Lower leg skin (tissue), 4 donors: Measurements from ENCODE around the gene TRAK1. TPM values are rescaled to one million over a fixed set of nuclear protein-coding genes. Genes with fewer than 3 reads are reported as not detected.

Experiments used
- DNase-seq, 2 donors: peaks; one replicate each; pipeline ENCODE4 v3.0.0-alpha.2; 2019; ENCODE audit warnings: low spot score in 2 of 2
- H3K4me3 ChIP-seq: fragments of 200-600 bp; sonication (generic); 2 replicates; pipeline ENCODE4 v1.5.1; 2017; ENCODE audit warnings: mild to moderate bottlenecking, low read depth; ENCODE audit not compliant: poor library complexity, severe bottlenecking
- CTCF ChIP-seq, 3 donors: fragments of 450-650 bp; IDR thresholded peaks; one replicate each; pipeline ENCODE4 v1.5.1; 2016; ENCODE audit warnings: antibody characterized with exemption in 3 of 3, mild to moderate bottlenecking in 3 of 3, moderate library complexity in 2 of 3
- POLR2A ChIP-seq, 2 donors: fragments of 450-650 bp; IDR thresholded peaks; one replicate each; pipeline ENCODE4 v1.6.1; 2016 to 2017; ENCODE audit warnings: antibody characterized with exemption in 2 of 2, mild to moderate bottlenecking in 1 of 2, moderate library complexity in 1 of 2
- WGBS, 2 donors: methylation state at CpG; one replicate each; pipeline ENCODE4 v1.1.5; 2018; 5-methylcytosine and 5-hydroxymethylcytosine counted together
- intact Hi-C: fragments of 100-400 bp; cut with DNase I; formaldehyde crosslinking; loops from one replicate; pipeline ENCODE4 v1.15.0; 2023; ENCODE audit warnings: low total_unique reads
- total RNA-seq, 4 donors: library from RNA; depleted of rRNA; stranded (reverse); fragments of >200 nt; gene quantifications; one replicate each; pipeline ENCODE4 v1.1.0, GENCODE V29; 2016

TRAK1 gene
- total RNA-seq, 4 donors from 2014 or later = 69.0 to 96.3 (median 84.9) TPM

- no peak overlapping the region for H3K4me3 ChIP-seq
- TF ChIP-seq POLR2A (IDR thresholded peaks at IDR 0.05) (no peak), CTCF (IDR thresholded peaks at IDR 0.05) (no peak)
- DNase-seq = no peak
- intact Hi-C loops = no loop called here
Measured at GRCh38 chr3:42271786-42272185, 180.6 kb downstream of the TRAK1 start.

GRCh38 chr3:42273361-42273760 is 182.2 kb downstream of the TRAK1 start:
- H3K4me3 ChIP-seq = no peak overlapping the region
- intact Hi-C loops = no loop called here
- DNase-seq = no peak
- TF ChIP-seq CTCF (IDR thresholded peaks at IDR 0.05) = no peak
- TF ChIP-seq POLR2A (IDR thresholded peaks at IDR 0.05) = no peak
- WGBS, 2 donors = 40 to 43% methylated on average over 2 of the region's 2 CpGs

DNA sequence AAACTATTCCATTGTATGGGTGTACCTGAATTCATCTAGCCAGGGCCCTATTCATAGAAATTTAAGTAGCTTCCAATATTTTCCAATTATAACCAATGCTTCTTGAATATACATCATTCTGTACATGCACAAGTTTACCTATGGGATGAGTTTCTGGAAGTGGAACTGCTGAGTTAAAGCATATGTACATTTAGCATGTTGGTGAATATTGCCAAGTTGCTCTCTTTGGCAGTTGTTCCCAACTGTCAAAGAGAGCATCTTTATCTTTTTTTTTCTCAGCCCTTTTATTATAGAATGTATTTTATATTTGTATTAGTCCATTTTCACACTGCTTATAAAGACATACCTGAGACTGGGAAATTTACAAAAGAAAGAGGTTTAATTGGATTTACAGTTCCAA is 183.1 kb downstream of the TRAK1 start:
- H3K4me3 ChIP-seq = no peak overlapping the region
- TF ChIP-seq CTCF (IDR thresholded peaks at IDR 0.05) (no peak), POLR2A (IDR thresholded peaks at IDR 0.05) (no peak)
- DNase-seq = no peak
- intact Hi-C loops = no loop called here

- WGBS, 2 donors = 40 to 41% methylated on average over 1 of the region's 1 CpG
- intact Hi-C loops = no loop called here
- DNase-seq = no peak
Measured at GRCh38 chr3:42275217-42275616, 184.1 kb downstream of the TRAK1 start.

More at GRCh38 chr3:42275217-42275616, 184.1 kb downstream of the TRAK1 start:
- TF ChIP-seq POLR2A (IDR thresholded peaks at IDR 0.05) = no peak
- TF ChIP-seq CTCF (IDR thresholded peaks at IDR 0.05) = no peak
- H3K4me3 ChIP-seq = no peak overlapping the region

Other genes with a start within 250 kb of the TRAK1 start
- 10 to 100 TPM in 2 of 4 donors, 1 to 10 TPM in 2; 3.2 to 18.7 (median 12.6) TPM for gene ULK4, start 129.3 kb upstream of the TRAK1 start, total RNA-seq
- gene CCK, start 174.8 kb downstream of the TRAK1 start, total RNA-seq = under 1 TPM in 1 of 4 donors, not detected in 3; 0.91 TPM